HG02623 (cell line): ENCODE results near the gene PHLDB1.
"Not testable (repeated sequence)": the region's sequence is repeated elsewhere in the genome, so short reads cannot be mapped to it uniquely, and the experiment has no call there.

Experiments used
- ATAC-seq: cut with Tn5 transposase; IDR thresholded peaks from one replicate; pipeline ENCODE4 v1.9.1; 2021; ENCODE audit warnings: moderate library complexity; ENCODE audit not compliant: unreplicated experiment

The PHLDB1 gene

GRCh38 chr11:118605116-118605867, 2.1 kb upstream of the PHLDB1 start:
- no peak for ATAC-seq

GRCh38 chr11:118606157-118606843, 1.1 kb upstream of the PHLDB1 start:
- ATAC-seq: no peak

GRCh38 chr11:118606844-118607228, 579 bp upstream of the PHLDB1 start:
- ATAC-seq: no peak

- no peak for ATAC-seq
Observed at GRCh38 chr11:118608360-118609227, 1.2 kb downstream of the PHLDB1 start.

- ATAC-seq: no peak
Observed at GRCh38 chr11:118609380-118610224, 2.2 kb downstream of the PHLDB1 start.

- ATAC-seq: no peak
Observed at GRCh38 chr11:118610225-118610772, 2.9 kb downstream of the PHLDB1 start.

- ATAC-seq: no peak
Observed at GRCh38 chr11:118610773-118611432, 3.5 kb downstream of the PHLDB1 start.

- ATAC-seq: not testable (repeated sequence)
Observed at GRCh38 chr11:118611433-118611795, 4.0 kb downstream of the PHLDB1 start.

GRCh38 chr11:118612378-118612777, 5.0 kb downstream of the PHLDB1 start:
- ATAC-seq: no peak

- ATAC-seq: no peak
Observed at GRCh38 chr11:118614511-118614910, 7.1 kb downstream of the PHLDB1 start.

GRCh38 chr11:118615282-118615975, 8.0 kb downstream of the PHLDB1 start:
- no peak for ATAC-seq

GRCh38 chr11:118615976-118616371, 8.6 kb downstream of the PHLDB1 start:
- ATAC-seq: no peak

- no peak for ATAC-seq
Observed at GRCh38 chr11:118618115-118618990, 10.9 kb downstream of the PHLDB1 start.

- no peak for ATAC-seq
Observed at GRCh38 chr11:118618991-118619375, 11.6 kb downstream of the PHLDB1 start.

GRCh38 chr11:118619444-118620197, 12.2 kb downstream of the PHLDB1 start:
- ATAC-seq: no peak

- no peak for ATAC-seq
Observed at GRCh38 chr11:118620529-118621070, 13.2 kb downstream of the PHLDB1 start.

GRCh38 chr11:118621071-118621783, 13.8 kb downstream of the PHLDB1 start:
- no peak for ATAC-seq
